Neural progenitor cell (in vitro differentiated cells): Measurements from ENCODE around the gene WDR27.

Source experiments
- CTCF ChIP-seq: fragments of 200-600 bp; sonication (generic); IDR thresholded peaks from 2 replicates; pipeline ENCODE4 v1.5.1; 2017; ENCODE audit warnings: antibody characterized with exemption, mild to moderate bottlenecking
- EZH2 ChIP-seq: fragments of 200-600 bp; sonication (generic); IDR thresholded peaks from 2 replicates; pipeline ENCODE4 v1.6.1; 2017; ENCODE audit warnings: antibody characterized with exemption, mild to moderate bottlenecking, moderate library complexity

DNA sequence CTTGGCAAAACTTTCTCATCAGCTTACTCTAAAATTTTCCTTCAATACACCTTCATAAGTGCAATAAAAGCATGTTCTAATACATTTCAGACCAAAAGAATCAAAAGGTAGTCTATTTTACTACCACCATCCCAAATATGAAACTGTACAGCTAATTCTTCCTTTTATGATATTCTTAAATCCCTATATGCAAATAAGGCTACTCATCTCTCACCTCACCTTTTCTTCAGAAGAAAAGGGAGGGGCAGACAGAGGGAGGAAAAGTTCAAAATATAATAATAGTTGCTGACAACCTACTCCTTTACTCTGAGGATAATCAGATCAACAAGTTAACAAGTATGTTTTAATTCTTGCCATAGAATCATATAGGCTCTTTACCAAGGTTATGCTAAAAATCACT is 7.5 kb upstream of the WDR27 start:
- TF ChIP-seq CTCF: no peak
- TF ChIP-seq EZH2: no peak
